Hematopoietic multipotent progenitor cell treated with erythropoietin and hydrocortisone succinate and interleukin-3 and kit ligand, for 17 days (in vitro differentiated cells): ENCODE results near the gene EML6.

Experiments
- DNase-seq: peaks from one replicate; pipeline ENCODE4 v3.0.0-alpha.2; 2015; ENCODE audit warnings: low spot score

EML6 gene

GRCh38 chr2:55003706-55004639, 280.5 kb downstream of the EML6 start:
- DNase-seq: no peak

- DNase-seq: no peak
These were observed 282.8 kb downstream of the EML6 start for GRCh38 chr2:55006306-55006705.

- DNase-seq: no peak
These were observed 286.0 kb downstream of the EML6 start for GRCh38 chr2:55009277-55010060.

- DNase-seq: peak; percentile 71
These were observed 286.7 kb downstream of the EML6 start for GRCh38 chr2:55010149-55010591.

GRCh38 chr2:55010915-55011314, 287.5 kb downstream of the EML6 start:
- no peak for DNase-seq

- peak; percentile 19 for DNase-seq
These were observed 288.6 kb downstream of the EML6 start for GRCh38 chr2:55011831-55012671.

- no peak for DNase-seq
These were observed 289.4 kb downstream of the EML6 start for GRCh38 chr2:55012672-55013484.

- no peak for DNase-seq
These were observed 290.5 kb downstream of the EML6 start for GRCh38 chr2:55013936-55014335.

GRCh38 chr2:55014962-55015939, 291.8 kb downstream of the EML6 start:
- peak; percentile 77 for DNase-seq

GRCh38 chr2:55017428-55017827, 294.0 kb downstream of the EML6 start:
- DNase-seq: no peak

- DNase-seq: no peak
These were observed 294.4 kb downstream of the EML6 start for GRCh38 chr2:55017880-55018279.

- no peak for DNase-seq
These were observed 295.2 kb downstream of the EML6 start for GRCh38 chr2:55018619-55019018.

GRCh38 chr2:55019526-55020258, 296.2 kb downstream of the EML6 start:
- no peak for DNase-seq
